HepG2 (cell line): Measurements from ENCODE around the gene TUBA8. TPM values are rescaled to one million over a fixed set of nuclear protein-coding genes. Genes with fewer than 3 reads are reported as not detected.

ENCODE experiments used
- ATAC-seq: fragments of 200-7000 bp; cut with Tn5 transposase; 3 replicates; pipeline ENCODE4 v1.9.1; 2020; ENCODE audit warnings: mild to moderate bottlenecking, moderate library complexity
- BruUV-seq: library from RNA; stranded (reverse); fragments of 400-500 nt; replicated peaks from 2 replicates; lab custom pipeline; 2021; lab: Mats Ljungman, UMichigan
- CTCF ChIA-PET: fragments of 300-600 bp; formaldehyde crosslinking; extraction: SDS; loops from one replicate; lab custom pipeline; 2021; ENCODE audit warnings: low total read pairs, inconsistent platforms, low intra/inter-chr PET ratio; lab: Yijun Ruan, JAX
- POLR2A ChIA-PET: fragments of 350-600 bp; sonication (Branson Sonifier 250); formaldehyde crosslinking; loops from one replicate; lab custom pipeline; 2020; ENCODE audit warnings: antibody characterized with exemption, inconsistent platforms; lab: Yijun Ruan, JAX
- DNase-seq: peaks from one replicate; pipeline ENCODE4 v3.0.0-alpha.2; 2015; ENCODE audit warnings: low spot score
- FAIRE-seq: peaks from 3 replicates; lab custom pipeline; 2011; peaks lifted over from hg19 to GRCh38; lab: Jason Lieb, UNC
- H2AFZ ChIP-seq: one replicate; pipeline ENCODE4 v1.6.1; 2011; ENCODE audit warnings: low read length, inconsistent platforms
- H3K27ac ChIP-seq: fragments of 300-600 bp; 3 replicates; pipeline ENCODE4 v1.8.0; 2011; ENCODE audit warnings: mixed run types, mild to moderate bottlenecking, mixed read lengths, low read length, inconsistent platforms; ENCODE audit not compliant: insufficient read depth; ENCODE audit errors: extremely low read length
- H3K27me3 ChIP-seq, 2 experiments: fragments of 200-600 bp in 1 of 2; 2 replicates in 1 of 2; 3 replicates in 1 of 2; pipeline versions ENCODE4 v1.6.0 to v1.8.0; 2011; ENCODE audit warnings: low read length in 2 of 2, mild to moderate bottlenecking in 2 of 2, moderate library complexity in 2 of 2, inconsistent platforms in 1 of 2; ENCODE audit not compliant: insufficient read depth in 2 of 2, control insufficient read depth in 1 of 2
- H3K36me3 ChIP-seq, 2 experiments: fragments of 200-600 bp in 1 of 2; replicated peaks in 1 of 2; 2 replicates in 1 of 2; 3 replicates in 1 of 2; pipeline versions ENCODE4 v1.5.1 to v1.8.0; 2011; ENCODE audit warnings: low read length in 2 of 2, inconsistent platforms in 1 of 2; ENCODE audit not compliant: insufficient read depth in 2 of 2, control insufficient read depth in 1 of 2
- H3K4me1 ChIP-seq: 2 replicates; pipeline ENCODE4 v1.5.1; 2012; ENCODE audit warnings: low read length, inconsistent platforms; ENCODE audit not compliant: insufficient read depth
- H3K4me2 ChIP-seq: 2 replicates; pipeline ENCODE4 v1.6.0; 2011; ENCODE audit warnings: low read depth, low read length, inconsistent platforms
- H3K4me3 ChIP-seq, 3 experiments: fragments of 200-600 bp in 1 of 3; sonication (generic), shearing (Covaris generic) in 1 of 3; replicated peaks in 1 of 3; 2 replicates each; pipeline ENCODE4 v1.5.1; 2011 to 2016; ENCODE audit warnings: low read length in 3 of 3, inconsistent platforms in 2 of 3, low read depth in 2 of 3, mild to moderate bottlenecking in 2 of 3, control low read depth in 1 of 3, mixed read lengths in 1 of 3; ENCODE audit not compliant: insufficient read depth in 1 of 3
- H3K79me2 ChIP-seq: one replicate; pipeline ENCODE4 v1.6.1; 2011; ENCODE audit warnings: low read length, inconsistent platforms; ENCODE audit not compliant: insufficient read depth
- H3K9ac ChIP-seq: 2 replicates; pipeline ENCODE4 v1.6.0; 2011; ENCODE audit warnings: mild to moderate bottlenecking, low read depth, low read length, inconsistent platforms; ENCODE audit not compliant: insufficient read depth
- H3K9me3 ChIP-seq: 2 replicates; pipeline ENCODE4 v1.5.1; 2012; ENCODE audit warnings: mild to moderate bottlenecking, low read length
- H4K20me1 ChIP-seq: 2 replicates; pipeline ENCODE4 v1.6.0; 2011; ENCODE audit warnings: inconsistent platforms, mild to moderate bottlenecking, low read length, moderate library complexity; ENCODE audit not compliant: insufficient read depth
- ADNP ChIP-seq: sonication (generic); formaldehyde crosslinking; IDR thresholded peaks from 2 replicates; pipeline ENCODE4 v1.4.0; 2020; ENCODE audit warnings: missing genetic modification reagents
- CTCF ChIP-seq: sonication (generic); formaldehyde crosslinking; IDR thresholded peaks from 2 replicates; pipeline ENCODE4 v1.5.0; 2020; ENCODE audit warnings: mild to moderate bottlenecking, missing genetic modification reagents, moderate library complexity
- E2F5 ChIP-seq: sonication (generic); formaldehyde crosslinking; conservative IDR thresholded peaks from 2 replicates; pipeline ENCODE4 v1.4.0; 2020; ENCODE audit warnings: missing genetic modification reagents
- FOXA3 ChIP-seq: IDR thresholded peaks from 2 replicates; pipeline ENCODE4 v1.6.1; 2016; ENCODE audit warnings: missing genetic modification reagents, missing compliant biosample characterization
- LBX2 ChIP-seq: sonication (generic); formaldehyde crosslinking; IDR thresholded peaks from 2 replicates; pipeline ENCODE4 v1.5.0; 2020; ENCODE audit warnings: missing genetic modification reagents, mild to moderate bottlenecking, borderline replicate concordance
- MAFK ChIP-seq, 2 experiments: IDR thresholded peaks in 1 of 2; conservative IDR thresholded peaks in 1 of 2; 2 replicates each; pipeline ENCODE4 v1.6.1; 2011; ENCODE audit warnings: improper control_type of control experiment in 2 of 2, low read length in 2 of 2
- MXD3 ChIP-seq: IDR thresholded peaks from 2 replicates; pipeline ENCODE4 v1.6.1; 2016; ENCODE audit warnings: mild to moderate bottlenecking, missing biosample characterization, missing genetic modification reagents
- PRDM15 ChIP-seq: sonication (generic); formaldehyde crosslinking; IDR thresholded peaks from 2 replicates; pipeline ENCODE4 v1.4.0; 2020; ENCODE audit warnings: missing genetic modification reagents
- SAP130 ChIP-seq: IDR thresholded peaks from 2 replicates; pipeline ENCODE4 v1.6.1; 2016; ENCODE audit warnings: low read depth
- ZNF232 ChIP-seq: sonication (generic); formaldehyde crosslinking; IDR thresholded peaks from 2 replicates; pipeline ENCODE4 v1.4.0; 2020; ENCODE audit warnings: missing genetic modification reagents, borderline replicate concordance
- WGBS: methylation state at CpG from one replicate; pipeline ENCODE4 v1.1.6; 2017; ENCODE audit warnings: low lambda C conversion rate; 5-methylcytosine and 5-hydroxymethylcytosine counted together
- in situ Hi-C: cut with HindIII; loops from 2 replicates; pipeline ENCODE4 v1.10.0; 2017; ENCODE audit warnings: low pct_unique_long_range_greater_than_20kb; ENCODE audit not compliant: extremely low pct_ligation_motif_present
- intact Hi-C: fragments of 100-400 bp; cut with micrococcal nuclease; formaldehyde crosslinking; loops from one replicate; pipeline ENCODE4 v1.10.0; 2022; ENCODE audit not compliant: unreplicated experiment
- polyA plus RNA-seq, 8 experiments: library from polyadenylated mRNA; depleted of rRNA in 3 of 8; stranded (reverse) in 7 of 8; unstranded in 1 of 8; fragments of >200 nt; fragmentation: Illumina TruSeq in 4 of 8; extraction: Trizol in 4 of 8; gene quantifications; 2 replicates each; pipeline versions ENCODE4 v1.2.1 to v1.2.3, GENCODE V29; 2011 to 2016; ENCODE audit warnings: low read depth in 4 of 8, missing spikeins in 1 of 8, mixed read lengths in 1 of 8; ENCODE audit not compliant: insufficient read depth in 1 of 8
- total RNA-seq, 5 experiments: library from RNA; depleted of rRNA; stranded (reverse); fragments of >200 nt; fragmentation: Illumina TruSeq; extraction: Trizol; gene quantifications; 2 replicates each; pipeline ENCODE4 v1.2.3, GENCODE V29; 2016; ENCODE audit warnings: low read depth in 1 of 5

Gene TUBA8
- total and polyA plus RNA-seq, 2 of the 13 experiments (the other 11 are each of a cell fraction or from before 2014, with no cell fraction given) = 0.35 to 0.69 TPM

- TF ChIP-seq MXD3 (CRISPR knock-in tag) (no peak), E2F5 (CRISPR knock-in tag) (no peak), LBX2 (no peak)
These were observed 40.6 kb upstream of the TUBA8 start (continued) for GRCh38 chr22:18070041-18070440.

GRCh38 chr22:18070556-18071306 is 39.9 kb upstream of the TUBA8 start:
- no peak overlapping the region; the same call in 1 of the 2 replicates for H3K4me2 ChIP-seq
- no peak for FAIRE-seq
- TF ChIP-seq PRDM15 (peak; percentile 13; the same call in 1 of the 2 replicates), SAP130 (CRISPR knock-in tag) (peak; percentile 27; the same call in 1 of the 2 replicates), FOXA3 (CRISPR knock-in tag) (peak; percentile 43; the same call in 1 of the 2 replicates), MAFK (conservative IDR thresholded peaks at IDR 0.05 in 1 of 2, IDR thresholded peaks at IDR 0.05 in 1 of 2; ENCODE audit: low read length in 2 of 2) (no peak), CTCF (peak; percentile 35; the same call in 1 of the 2 replicates), ZNF232 (no peak), ADNP (CRISPR knock-in tag) (peak; percentile 40; the same call in 1 of the 2 replicates)
- H3K36me3 ChIP-seq = no peaks in the 10 kb centered on the region
- peak; percentile 25 for DNase-seq
- no peak overlapping the region for H3K27ac ChIP-seq
- no peak; the same call in 2 of the 3 replicates for ATAC-seq
- no peak overlapping the region for H3K9ac ChIP-seq
- CTCF ChIA-PET = no interaction called here
- no TSS peak for BruUV-seq
- 66% methylated on average over 12 of the region's 14 CpGs for WGBS
- no peaks in the 10 kb centered on the region for H3K79me2 ChIP-seq
- no peaks in the 10 kb centered on the region for H3K9me3 ChIP-seq
- intact Hi-C loops = no loop called here
- no peak overlapping the region for H2AFZ ChIP-seq
- no peaks in the 10 kb centered on the region for H3K27me3 ChIP-seq
- peaks cover 68% of the 10 kb centered on the region for H3K4me1 ChIP-seq
- in situ Hi-C loops = loop anchor here (5.0 to 10.0 kb wide), 2 partner anchors 68 to 156 kb away; no protein-coding TSS in a partner anchor
- POLR2A ChIA-PET = no interaction called here
- no peaks in the 10 kb centered on the region for H4K20me1 ChIP-seq
- no peak overlapping the region for H3K4me3 ChIP-seq
